HG03060 (cell line): ENCODE results near the gene TM9SF3.

ENCODE experiments used
- ATAC-seq: cut with Tn5 transposase; IDR thresholded peaks from one replicate; pipeline ENCODE4 v1.9.1; 2021; ENCODE audit warnings: low read depth, moderate number of reproducible peaks; ENCODE audit not compliant: unreplicated experiment

Gene TM9SF3

GRCh38 chr10:96586419-96587263, at the start of gene TM9SF3:
Gene TM9SF3 (minus strand): TSS chr10:96587012. CDS start chr10:96586835, 177 bp downstream.
- no peak for ATAC-seq

- no peak for ATAC-seq
Measured at GRCh38 chr10:96636551-96636950, 49.7 kb upstream of the TM9SF3 start.

GRCh38 chr10:96632974-96633710, 46.3 kb upstream of the TM9SF3 start:
- ATAC-seq, result no peak

GRCh38 chr10:96627292-96627691, 40.5 kb upstream of the TM9SF3 start:
- ATAC-seq, result no peak

GRCh38 chr10:96626795-96627194, 40.0 kb upstream of the TM9SF3 start:
- no peak for ATAC-seq

GRCh38 chr10:96625173-96625572, 38.4 kb upstream of the TM9SF3 start:
- no peak for ATAC-seq

- ATAC-seq, result no peak
Measured at GRCh38 chr10:96622013-96622787, 35.4 kb upstream of the TM9SF3 start.

GRCh38 chr10:96619796-96620773, 33.3 kb upstream of the TM9SF3 start:
- no peak for ATAC-seq

- no peak for ATAC-seq
Measured at GRCh38 chr10:96619120-96619519, 32.3 kb upstream of the TM9SF3 start.

GRCh38 chr10:96618653-96619052, 31.8 kb upstream of the TM9SF3 start:
- no peak for ATAC-seq

- ATAC-seq, result no peak
Measured at GRCh38 chr10:96616961-96617360, 30.1 kb upstream of the TM9SF3 start.

- ATAC-seq, result no peak
Measured at GRCh38 chr10:96614515-96614914, 27.7 kb upstream of the TM9SF3 start.

- no peak for ATAC-seq
Measured at GRCh38 chr10:96613576-96613975, 26.8 kb upstream of the TM9SF3 start.

- no peak for ATAC-seq
Measured at GRCh38 chr10:96612055-96612830, 25.4 kb upstream of the TM9SF3 start.

GRCh38 chr10:96610817-96611216, 24.0 kb upstream of the TM9SF3 start:
- ATAC-seq, result no peak

- no peak for ATAC-seq
Measured at GRCh38 chr10:96609510-96609909, 22.7 kb upstream of the TM9SF3 start.

GRCh38 chr10:96608805-96609204, 22.0 kb upstream of the TM9SF3 start:
- no peak for ATAC-seq

GRCh38 chr10:96608262-96608661, 21.4 kb upstream of the TM9SF3 start:
- no peak for ATAC-seq

- ATAC-seq, result no peak
Measured at GRCh38 chr10:96606946-96607345, 20.1 kb upstream of the TM9SF3 start.
